ENCODE data around the gene CTSA.

Gene CTSA

DNA sequence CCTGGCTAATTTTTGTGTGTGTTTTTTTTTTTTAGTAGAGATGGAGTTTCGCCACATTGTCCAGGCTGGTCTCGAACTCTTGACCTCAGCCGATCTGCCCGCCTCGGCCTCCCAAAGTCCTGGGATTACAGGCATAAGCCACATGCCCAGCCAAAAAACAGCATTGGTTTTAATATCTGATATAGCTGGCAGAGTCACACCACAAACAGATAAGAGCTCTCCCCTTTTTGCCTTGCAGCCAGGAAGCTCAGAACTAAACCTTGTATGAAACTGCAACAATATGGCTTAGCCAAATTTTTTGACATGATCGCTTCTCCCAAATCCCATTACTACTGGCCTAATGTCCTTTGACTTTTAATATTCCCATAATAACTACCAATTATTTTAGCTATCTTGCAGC is 38.8 kb upstream of the CTSA start:
- Histone ChIP-seq H3K27me3 (ENCODE audit: insufficient read depth, low read length) (no peaks in the 10 kb centered on the region), H3K79me2 (ENCODE audit: control insufficient read depth, insufficient read depth, low read length, unreplicated experiment) (peaks cover 18% of the 10 kb centered on the region), H2AFZ (ENCODE audit: low read length, unreplicated experiment) (no peak overlapping the region), H3K36me3 (ENCODE audit: insufficient read depth, low read length) (0 out of 2 replicates have a peak, but pooled peaks cover 3% of the 10 kb centered on the region), H3K27ac (ENCODE audit: low read depth, low read length) (no peak overlapping the region), H3K4me1 (ENCODE audit: control insufficient read depth, insufficient read depth, low read length, unreplicated experiment) (no peaks in the 10 kb centered on the region), H3K4me3 (ENCODE audit: low read depth, low read length) (no peak overlapping the region)

- no peak overlapping the region for H3K4me3 ChIP-seq (ENCODE audit: low read depth, low read length)
Observed at GRCh38 chr20:45853484-45853883, 37.7 kb upstream of the CTSA start.

GRCh38 chr20:45857114-45857881 is 33.8 kb upstream of the CTSA start, which contains the start of the genes ACOT8 and ZSWIM3:
ACOT8 (minus strand) TSS chr20:45857392; CDS start chr20:45857315, 77 bp downstream.
ZSWIM3 (plus strand) TSS chr20:45857614; CDS start chr20:45857826, 212 bp downstream.
- H2AFZ ChIP-seq (ENCODE audit: low read length, unreplicated experiment): peak within 1 kb of the TSS; percentile 66
- peak within 1 kb of the TSS; percentile 87 for H3K4me3 ChIP-seq (ENCODE audit: low read depth, low read length)
- no peak within 1 kb of the TSS for H3K27ac ChIP-seq (ENCODE audit: low read depth, low read length)
- H3K4me1 ChIP-seq (ENCODE audit: control insufficient read depth, insufficient read depth, low read length, unreplicated experiment): peaks cover 14% of the 10 kb centered on the region
- no peaks in the 10 kb centered on the region for H3K27me3 ChIP-seq (ENCODE audit: insufficient read depth, low read length)
- peaks cover 18% of the 10 kb centered on the region for H3K79me2 ChIP-seq (ENCODE audit: control insufficient read depth, insufficient read depth, low read length, unreplicated experiment)
- H3K36me3 ChIP-seq (ENCODE audit: insufficient read depth, low read length): no peaks in the 10 kb centered on the region

More at GRCh38 chr20:45853484-45853883, 37.7 kb upstream of the CTSA start:
- Histone ChIP-seq H3K4me1 (ENCODE audit: control insufficient read depth, insufficient read depth, low read length, unreplicated experiment) (peaks cover 5% of the 10 kb centered on the region), H3K36me3 (ENCODE audit: insufficient read depth, low read length) (0 out of 2 replicates have a peak, but pooled peaks cover 3% of the 10 kb centered on the region), H2AFZ (ENCODE audit: low read length, unreplicated experiment) (no peak overlapping the region), H3K27ac (ENCODE audit: low read depth, low read length) (no peak overlapping the region), H3K79me2 (ENCODE audit: control insufficient read depth, insufficient read depth, low read length, unreplicated experiment) (peaks cover 18% of the 10 kb centered on the region), H3K27me3 (ENCODE audit: insufficient read depth, low read length) (no peaks in the 10 kb centered on the region)

DNA sequence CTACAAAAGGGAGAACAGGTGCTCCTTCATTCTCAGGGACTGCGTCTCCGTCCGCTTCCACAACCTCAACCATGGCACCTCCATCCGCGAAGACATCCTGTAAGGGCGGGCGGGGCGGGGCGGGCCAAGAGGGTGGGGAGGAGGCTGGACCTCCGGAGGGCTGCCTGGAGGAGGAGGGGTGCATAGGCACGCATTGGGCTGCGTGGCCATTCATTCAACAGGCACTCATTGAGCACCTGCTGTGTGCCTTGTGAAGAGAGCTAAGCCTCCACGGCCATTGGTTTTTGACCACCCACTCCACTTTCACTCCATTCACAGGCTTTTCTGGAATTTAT is 33.3 kb upstream of the CTSA start:
- peaks cover 14% of the 10 kb centered on the region for H3K4me1 ChIP-seq (ENCODE audit: control insufficient read depth, insufficient read depth, low read length, unreplicated experiment)
- peak overlapping the region; percentile 66 for H2AFZ ChIP-seq (ENCODE audit: low read length, unreplicated experiment)
- no peaks in the 10 kb centered on the region for H3K36me3 ChIP-seq (ENCODE audit: insufficient read depth, low read length)
- peaks cover 18% of the 10 kb centered on the region for H3K79me2 ChIP-seq (ENCODE audit: control insufficient read depth, insufficient read depth, low read length, unreplicated experiment)
- no peak overlapping the region for H3K27ac ChIP-seq (ENCODE audit: low read depth, low read length)
- no peaks in the 10 kb centered on the region for H3K27me3 ChIP-seq (ENCODE audit: insufficient read depth, low read length)
- H3K4me3 ChIP-seq (ENCODE audit: low read depth, low read length): peak overlapping the region; percentile 87

- Histone ChIP-seq H2AFZ (ENCODE audit: low read length, unreplicated experiment) (no peak overlapping the region), H3K27ac (ENCODE audit: low read depth, low read length) (no peak overlapping the region), H3K79me2 (ENCODE audit: control insufficient read depth, insufficient read depth, low read length, unreplicated experiment) (peaks cover 14% of the 10 kb centered on the region), H3K27me3 (ENCODE audit: insufficient read depth, low read length) (no peaks in the 10 kb centered on the region), H3K36me3 (ENCODE audit: insufficient read depth, low read length) (no peaks in the 10 kb centered on the region), H3K4me3 (ENCODE audit: low read depth, low read length) (no peak overlapping the region), H3K4me1 (ENCODE audit: control insufficient read depth, insufficient read depth, low read length, unreplicated experiment) (peaks cover 14% of the 10 kb centered on the region)
Observed at GRCh38 chr20:45859916-45860315, 31.2 kb upstream of the CTSA start.

GRCh38 chr20:45860560-45861220 is 30.4 kb upstream of the CTSA start:
- no peaks in the 10 kb centered on the region for H3K36me3 ChIP-seq (ENCODE audit: insufficient read depth, low read length)
- no peaks in the 10 kb centered on the region for H3K27me3 ChIP-seq (ENCODE audit: insufficient read depth, low read length)
- no peak overlapping the region for H3K27ac ChIP-seq (ENCODE audit: low read depth, low read length)
- H3K4me3 ChIP-seq (ENCODE audit: low read depth, low read length): no peak overlapping the region
- H3K79me2 ChIP-seq (ENCODE audit: control insufficient read depth, insufficient read depth, low read length, unreplicated experiment): peaks cover 13% of the 10 kb centered on the region
- H2AFZ ChIP-seq (ENCODE audit: low read length, unreplicated experiment): no peak overlapping the region
- peaks cover 14% of the 10 kb centered on the region for H3K4me1 ChIP-seq (ENCODE audit: control insufficient read depth, insufficient read depth, low read length, unreplicated experiment)

DNA sequence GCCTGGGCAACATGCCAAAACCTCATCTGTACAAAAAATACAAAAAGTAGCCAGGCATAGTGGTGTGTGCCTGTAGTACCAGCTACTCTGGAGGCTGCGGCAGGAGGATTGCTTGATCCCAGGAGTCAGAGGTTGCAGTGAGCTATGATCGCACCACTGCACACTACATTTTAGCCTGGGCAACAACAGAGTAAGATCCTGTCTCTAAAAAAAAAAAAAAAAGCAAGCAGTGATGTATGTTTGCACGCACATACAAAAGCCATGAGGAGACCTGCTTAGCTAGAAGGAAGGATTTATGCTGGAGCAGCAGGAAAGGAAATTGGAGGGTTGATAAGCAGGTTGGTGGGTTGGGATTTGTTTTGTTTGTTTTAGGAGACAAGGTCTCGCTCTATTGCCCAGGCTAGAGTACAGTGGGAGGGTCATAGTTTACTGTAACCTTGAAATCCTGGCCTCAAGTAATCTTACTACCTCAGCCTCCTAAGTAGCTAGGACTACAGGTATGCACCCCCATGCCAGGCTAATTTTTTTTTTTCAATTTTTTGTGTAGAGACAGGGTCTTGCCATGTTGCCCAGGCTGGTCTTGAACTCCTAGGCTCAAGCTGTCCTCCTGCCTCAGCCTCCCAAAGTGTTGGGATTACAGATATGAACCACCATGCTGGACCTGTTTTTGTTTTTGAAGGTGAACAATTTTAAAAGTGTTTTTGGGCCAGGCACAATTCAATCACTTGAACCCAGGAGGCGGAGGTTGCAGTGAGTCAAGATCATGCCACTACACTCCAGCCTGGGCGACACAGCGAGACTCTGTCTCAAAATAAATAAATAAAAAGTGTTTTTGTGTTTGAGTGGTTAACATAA is 29.7 kb upstream of the CTSA start:
- H3K4me3 ChIP-seq (ENCODE audit: low read depth, low read length): no peak overlapping the region
- H3K27me3 ChIP-seq (ENCODE audit: insufficient read depth, low read length): no peaks in the 10 kb centered on the region
- no peaks in the 10 kb centered on the region for H3K36me3 ChIP-seq (ENCODE audit: insufficient read depth, low read length)
- H3K79me2 ChIP-seq (ENCODE audit: control insufficient read depth, insufficient read depth, low read length, unreplicated experiment): peaks cover 6% of the 10 kb centered on the region
- H2AFZ ChIP-seq (ENCODE audit: low read length, unreplicated experiment): no peak overlapping the region
- no peak overlapping the region for H3K27ac ChIP-seq (ENCODE audit: low read depth, low read length)
- H3K4me1 ChIP-seq (ENCODE audit: control insufficient read depth, insufficient read depth, low read length, unreplicated experiment): peaks cover 14% of the 10 kb centered on the region

GRCh38 chr20:45863543-45864470 is 27.3 kb upstream of the CTSA start:
- no peaks in the 10 kb centered on the region for H3K79me2 ChIP-seq (ENCODE audit: control insufficient read depth, insufficient read depth, low read length, unreplicated experiment)
- H3K4me3 ChIP-seq (ENCODE audit: low read depth, low read length): no peak overlapping the region
- peaks cover 22% of the 10 kb centered on the region for H3K4me1 ChIP-seq (ENCODE audit: control insufficient read depth, insufficient read depth, low read length, unreplicated experiment)
- no peaks in the 10 kb centered on the region for H3K27me3 ChIP-seq (ENCODE audit: insufficient read depth, low read length)
- no peaks in the 10 kb centered on the region for H3K36me3 ChIP-seq (ENCODE audit: insufficient read depth, low read length)
- H3K27ac ChIP-seq (ENCODE audit: low read depth, low read length): no peak overlapping the region
- no peak overlapping the region for H2AFZ ChIP-seq (ENCODE audit: low read length, unreplicated experiment)

GRCh38 chr20:45866454-45866853 is 24.7 kb upstream of the CTSA start:
- Histone ChIP-seq H3K4me3 (ENCODE audit: low read depth, low read length) (no peak overlapping the region), H3K4me1 (ENCODE audit: control insufficient read depth, insufficient read depth, low read length, unreplicated experiment) (peaks cover 13% of the 10 kb centered on the region), H3K36me3 (ENCODE audit: insufficient read depth, low read length) (no peaks in the 10 kb centered on the region), H3K27me3 (ENCODE audit: insufficient read depth, low read length) (no peaks in the 10 kb centered on the region), H2AFZ (ENCODE audit: low read length, unreplicated experiment) (no peak overlapping the region), H3K79me2 (ENCODE audit: control insufficient read depth, insufficient read depth, low read length, unreplicated experiment) (no peaks in the 10 kb centered on the region), H3K27ac (ENCODE audit: low read depth, low read length) (no peak overlapping the region)
